ENCODE results near the gene DNAH17.

DNA sequence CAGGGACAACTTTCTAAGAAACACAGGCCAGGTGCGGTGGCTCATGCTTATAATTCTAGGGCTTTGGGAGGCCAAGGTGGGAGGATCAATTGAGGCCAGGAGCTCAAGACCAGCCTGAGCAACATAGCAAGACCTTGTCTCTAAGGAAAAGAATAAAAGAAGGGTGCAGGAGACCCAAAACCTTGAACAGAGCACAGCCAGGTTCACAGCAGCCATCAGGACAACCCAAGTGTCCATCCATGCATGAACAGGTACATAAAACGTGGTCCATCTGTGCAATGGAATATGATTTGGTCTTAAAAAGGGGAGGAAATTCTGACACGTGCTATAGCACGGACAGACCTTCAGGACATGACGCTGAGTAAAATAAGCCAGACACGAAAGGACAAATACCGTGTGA lies 107.8 kb downstream of the DNAH17 start:
- TF ChIP-seq EZH2 (IDR thresholded peaks at IDR 0.05; ENCODE audit: borderline replicate concordance, low read depth, low read length, severe bottlenecking), result no peak
- TF ChIP-seq, protein P1, sequence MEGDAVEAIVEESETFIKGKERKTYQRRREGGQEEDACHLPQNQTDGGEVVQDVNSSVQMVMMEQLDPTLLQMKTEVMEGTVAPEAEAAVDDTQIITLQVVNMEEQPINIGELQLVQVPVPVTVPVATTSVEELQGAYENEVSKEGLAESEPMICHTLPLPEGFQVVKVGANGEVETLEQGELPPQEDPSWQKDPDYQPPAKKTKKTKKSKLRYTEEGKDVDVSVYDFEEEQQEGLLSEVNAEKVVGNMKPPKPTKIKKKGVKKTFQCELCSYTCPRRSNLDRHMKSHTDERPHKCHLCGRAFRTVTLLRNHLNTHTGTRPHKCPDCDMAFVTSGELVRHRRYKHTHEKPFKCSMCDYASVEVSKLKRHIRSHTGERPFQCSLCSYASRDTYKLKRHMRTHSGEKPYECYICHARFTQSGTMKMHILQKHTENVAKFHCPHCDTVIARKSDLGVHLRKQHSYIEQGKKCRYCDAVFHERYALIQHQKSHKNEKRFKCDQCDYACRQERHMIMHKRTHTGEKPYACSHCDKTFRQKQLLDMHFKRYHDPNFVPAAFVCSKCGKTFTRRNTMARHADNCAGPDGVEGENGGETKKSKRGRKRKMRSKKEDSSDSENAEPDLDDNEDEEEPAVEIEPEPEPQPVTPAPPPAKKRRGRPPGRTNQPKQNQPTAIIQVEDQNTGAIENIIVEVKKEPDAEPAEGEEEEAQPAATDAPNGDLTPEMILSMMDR (IDR thresholded peaks at IDR 0.05; ENCODE audit: extremely low read depth in 1 of 2, insufficient read depth in 1 of 2, low read depth in 1 of 2, low read length in 2 of 2), result no peak
- no peak for TF ChIP-seq MYC (IDR thresholded peaks at IDR 0.05; ENCODE audit: low read depth, low read length)
- no peak for TF ChIP-seq POLR2AphosphoS5 (IDR thresholded peaks at IDR 0.05; ENCODE audit: insufficient read depth, low read depth, low read length)
- TF ChIP-seq POLR2A (IDR thresholded peaks at IDR 0.05; ENCODE audit: low read depth, low read length), result no peak
- TF ChIP-seq MAX (IDR thresholded peaks at IDR 0.05; ENCODE audit: insufficient read depth, insufficient read length), result no peak
- TF ChIP-seq JUN (IDR thresholded peaks at IDR 0.05; ENCODE audit: borderline replicate concordance, insufficient read depth, insufficient read length, low read depth), result no peak

Measured in endothelial cell of umbilical vein (primary cell).